Measurements from ENCODE around the gene MYO1E.

Gene MYO1E

GRCh38 chr15:59208613-59209249 is 163.9 kb downstream of the MYO1E start:
- H3K4me3 ChIP-seq (replicated peaks; ENCODE audit: low read depth, low read length) = no peak overlapping the region
- H3K36me3 ChIP-seq (ENCODE audit: control insufficient read depth, insufficient read depth, low read length) = peaks cover 33% of the 10 kb centered on the region
- TF ChIP-seq CTCF (IDR thresholded peaks at IDR 0.05; ENCODE audit: insufficient read depth, low read length, poor library complexity, severe bottlenecking) = no peak
- DNase-seq (ENCODE audit: extremely low read depth, insufficient read length) = no peak
- H3K27me3 ChIP-seq (replicated peaks; ENCODE audit: control insufficient read depth, insufficient read depth, low read length) = no peaks in the 10 kb centered on the region

- no peak for DNase-seq (ENCODE audit: extremely low read depth, insufficient read length)
- no peak within 1 kb of the TSS for H3K4me3 ChIP-seq (replicated peaks; ENCODE audit: low read depth, low read length)
- no peaks in the 10 kb centered on the region for H3K27me3 ChIP-seq (replicated peaks; ENCODE audit: control insufficient read depth, insufficient read depth, low read length)
- TF ChIP-seq CTCF (IDR thresholded peaks at IDR 0.05; ENCODE audit: insufficient read depth, low read length, poor library complexity, severe bottlenecking) = no peak
- H3K36me3 ChIP-seq (ENCODE audit: control insufficient read depth, insufficient read depth, low read length) = peaks cover 36% of the 10 kb centered on the region
Observed at GRCh38 chr15:59206623-59207183, 166.0 kb downstream of the MYO1E start, which contains the start of gene LDHAL6B. Gene LDHAL6B, plus strand, starts transcription at chr15:59206843. Its CDS starts 98 bp downstream, at chr15:59206941.

GRCh38 chr15:59205839-59206622 is 166.6 kb downstream of the MYO1E start:
- no peak for TF ChIP-seq CTCF (IDR thresholded peaks at IDR 0.05; ENCODE audit: insufficient read depth, low read length, poor library complexity, severe bottlenecking)
- Histone ChIP-seq H3K36me3 (ENCODE audit: control insufficient read depth, insufficient read depth, low read length) (peaks cover 38% of the 10 kb centered on the region), H3K27me3 (replicated peaks; ENCODE audit: control insufficient read depth, insufficient read depth, low read length) (no peaks in the 10 kb centered on the region), H3K4me3 (replicated peaks; ENCODE audit: low read depth, low read length) (no peak overlapping the region)
- no peak for DNase-seq (ENCODE audit: extremely low read depth, insufficient read length)

- no peaks in the 10 kb centered on the region for H3K27me3 ChIP-seq (replicated peaks; ENCODE audit: control insufficient read depth, insufficient read depth, low read length)
- no peak overlapping the region for H3K4me3 ChIP-seq (replicated peaks; ENCODE audit: low read depth, low read length)
- TF ChIP-seq CTCF (IDR thresholded peaks at IDR 0.05; ENCODE audit: insufficient read depth, low read length, poor library complexity, severe bottlenecking) = no peak
- no peak for DNase-seq (ENCODE audit: extremely low read depth, insufficient read length)
- H3K36me3 ChIP-seq (ENCODE audit: control insufficient read depth, insufficient read depth, low read length) = peaks cover 45% of the 10 kb centered on the region
Observed at GRCh38 chr15:59203657-59204056, 169.0 kb downstream of the MYO1E start.

GRCh38 chr15:59203008-59203407 is 169.7 kb downstream of the MYO1E start:
- peaks cover 46% of the 10 kb centered on the region for H3K36me3 ChIP-seq (ENCODE audit: control insufficient read depth, insufficient read depth, low read length)
- no peak for TF ChIP-seq CTCF (IDR thresholded peaks at IDR 0.05; ENCODE audit: insufficient read depth, low read length, poor library complexity, severe bottlenecking)
- H3K4me3 ChIP-seq (replicated peaks; ENCODE audit: low read depth, low read length) = no peak overlapping the region
- no peak for DNase-seq (ENCODE audit: extremely low read depth, insufficient read length)
- no peaks in the 10 kb centered on the region for H3K27me3 ChIP-seq (replicated peaks; ENCODE audit: control insufficient read depth, insufficient read depth, low read length)
